HEK293 (cell line): Measurements from ENCODE around the gene NFE2L2.

Experiments
- CTCF ChIA-PET: fragments of 350-600 bp; formaldehyde crosslinking; extraction: SDS; loops from one replicate; lab custom pipeline; 2021; ENCODE audit warnings: antibody characterized with exemption; lab: Yijun Ruan, JAX
- POLR2A ChIA-PET: fragments of 300-600 bp; formaldehyde crosslinking; extraction: SDS; loops from one replicate; lab custom pipeline; 2020; ENCODE audit warnings: antibody characterized with exemption, inconsistent platforms; lab: Yijun Ruan, JAX
- H3K27ac ChIP-seq: fragments of 200-500 bp; sonication (Bioruptor generic); 2 replicates; pipeline ENCODE4 v1.5.1; 2014; ENCODE audit warnings: low read depth, low read length, control low read depth, inconsistent platforms; ENCODE audit errors: extremely low read depth
- H3K36me3 ChIP-seq, 2 experiments: fragments of 200-500 bp in 1 of 2; sonication (Bioruptor generic) in 1 of 2; 1 replicate in 1 of 2; 2 replicates in 1 of 2; pipeline ENCODE4 v1.5.1; 2014 to 2017; ENCODE audit warnings: inconsistent platforms in 2 of 2, low read length in 2 of 2; ENCODE audit not compliant: control insufficient read depth in 2 of 2, insufficient read depth in 1 of 2
- H3K4me1 ChIP-seq: fragments of 200-500 bp; sonication (Bioruptor generic); 2 replicates; pipeline ENCODE4 v1.5.1; 2014; ENCODE audit warnings: mild to moderate bottlenecking, low read length, inconsistent platforms; ENCODE audit not compliant: control insufficient read depth, insufficient read depth
- H3K4me3 ChIP-seq: 2 replicates; pipeline ENCODE4 v1.5.1; 2011; ENCODE audit warnings: low read depth, mild to moderate bottlenecking, control low read depth, low read length, moderate library complexity
- H3K9me3 ChIP-seq: fragments of 200-500 bp; sonication (Bioruptor generic); 2 replicates; pipeline ENCODE4 v1.5.1; 2014; ENCODE audit warnings: low read depth, low read length, inconsistent platforms; ENCODE audit not compliant: control insufficient read depth, insufficient read depth
- BCL11A ChIP-seq: fragments of 450-650 bp; formaldehyde crosslinking; IDR thresholded peaks from 2 replicates; pipeline ENCODE4 v1.5.1; 2016; ENCODE audit warnings: low read depth, missing biosample characterization, missing genetic modification characterization
- BCL11B ChIP-seq: fragments of 450-650 bp; formaldehyde crosslinking; IDR thresholded peaks from 2 replicates; pipeline ENCODE4 v1.5.1; 2016; ENCODE audit warnings: low read depth, missing biosample characterization, missing genetic modification characterization
- GFI1B ChIP-seq: fragments of 450-650 bp; formaldehyde crosslinking; IDR thresholded peaks from 2 replicates; pipeline ENCODE4 v1.5.1; 2016; ENCODE audit warnings: missing biosample characterization, missing genetic modification characterization
- KLF1 ChIP-seq: fragments of 450-650 bp; formaldehyde crosslinking; IDR thresholded peaks from 2 replicates; pipeline ENCODE4 v1.5.1; 2016; ENCODE audit warnings: missing biosample characterization, missing genetic modification characterization
- SETDB1 ChIP-seq: IDR thresholded peaks from one replicate; pipeline ENCODE4 v1.6.1; 2017; ENCODE audit warnings: mild to moderate bottlenecking, low read length, moderate library complexity, mixed read lengths; ENCODE audit not compliant: insufficient read length
- ZEB2 ChIP-seq: fragments of 450-650 bp; formaldehyde crosslinking; IDR thresholded peaks from 2 replicates; pipeline ENCODE4 v1.5.1; 2016; ENCODE audit warnings: missing biosample characterization, missing genetic modification characterization
- ZNF121 ChIP-seq: fragments of 450-650 bp; formaldehyde crosslinking; IDR thresholded peaks from 2 replicates; pipeline ENCODE4 v1.5.1; 2016; ENCODE audit warnings: missing biosample characterization, missing genetic modification characterization
- ZNF354C ChIP-seq: fragments of 450-650 bp; formaldehyde crosslinking; IDR thresholded peaks from 2 replicates; pipeline ENCODE4 v1.5.1; 2016; ENCODE audit warnings: missing biosample characterization, missing genetic modification characterization, low read depth, borderline replicate concordance
- ZNF433 ChIP-seq: fragments of 450-650 bp; formaldehyde crosslinking; IDR thresholded peaks from 2 replicates; pipeline ENCODE4 v1.5.1; 2016; ENCODE audit warnings: missing biosample characterization, missing genetic modification characterization, low read depth
- ZNF544 ChIP-seq: fragments of 450-650 bp; formaldehyde crosslinking; IDR thresholded peaks from 2 replicates; pipeline ENCODE4 v1.5.0; 2017; ENCODE audit warnings: missing biosample characterization, missing genetic modification characterization
- ZNF658 ChIP-seq: fragments of 450-650 bp; formaldehyde crosslinking; IDR thresholded peaks from 2 replicates; pipeline ENCODE4; 2016; ENCODE audit warnings: missing biosample characterization, missing genetic modification characterization
- ZNF664 ChIP-seq: fragments of 450-650 bp; formaldehyde crosslinking; IDR thresholded peaks from 2 replicates; pipeline ENCODE4 v1.5.1; 2016; ENCODE audit warnings: missing biosample characterization, missing genetic modification characterization
- ZNF785 ChIP-seq: fragments of 450-650 bp; formaldehyde crosslinking; IDR thresholded peaks from 2 replicates; pipeline ENCODE4 v1.5.1; 2016; ENCODE audit warnings: missing biosample characterization, missing genetic modification characterization
- TF ChIP-seq, protein P1 (sequence below): fragments of 450-650 bp; formaldehyde crosslinking; IDR thresholded peaks from 2 replicates; pipeline ENCODE4 v1.5.1; 2016; ENCODE audit warnings: missing biosample characterization, missing genetic modification characterization
- TF ChIP-seq, protein P2 (sequence below): fragments of 450-650 bp; formaldehyde crosslinking; IDR thresholded peaks from 2 replicates; pipeline ENCODE4 v1.5.1; 2016; ENCODE audit warnings: missing biosample characterization, missing genetic modification characterization
- TF ChIP-seq, protein P3 (sequence below): fragments of 450-650 bp; formaldehyde crosslinking; IDR thresholded peaks from 2 replicates; pipeline ENCODE4 v1.5.1; 2016; ENCODE audit warnings: missing biosample characterization, missing genetic modification characterization, borderline replicate concordance
- TF ChIP-seq, protein P4 (sequence below): fragments of 450-650 bp; formaldehyde crosslinking; conservative IDR thresholded peaks from 2 replicates; pipeline ENCODE4 v1.5.1; 2016; ENCODE audit warnings: low read depth, missing biosample characterization, missing genetic modification characterization
- TF ChIP-seq, protein P5 (sequence below): fragments of 450-650 bp; formaldehyde crosslinking; IDR thresholded peaks from 2 replicates; pipeline ENCODE4 v1.5.1; 2016; ENCODE audit warnings: missing biosample characterization, missing genetic modification characterization
- TF ChIP-seq, protein P6 (sequence below): fragments of 450-650 bp; formaldehyde crosslinking; IDR thresholded peaks from 2 replicates; pipeline ENCODE4 v1.5.1; 2016; ENCODE audit warnings: missing biosample characterization, missing genetic modification characterization

Gene NFE2L2

DNA sequence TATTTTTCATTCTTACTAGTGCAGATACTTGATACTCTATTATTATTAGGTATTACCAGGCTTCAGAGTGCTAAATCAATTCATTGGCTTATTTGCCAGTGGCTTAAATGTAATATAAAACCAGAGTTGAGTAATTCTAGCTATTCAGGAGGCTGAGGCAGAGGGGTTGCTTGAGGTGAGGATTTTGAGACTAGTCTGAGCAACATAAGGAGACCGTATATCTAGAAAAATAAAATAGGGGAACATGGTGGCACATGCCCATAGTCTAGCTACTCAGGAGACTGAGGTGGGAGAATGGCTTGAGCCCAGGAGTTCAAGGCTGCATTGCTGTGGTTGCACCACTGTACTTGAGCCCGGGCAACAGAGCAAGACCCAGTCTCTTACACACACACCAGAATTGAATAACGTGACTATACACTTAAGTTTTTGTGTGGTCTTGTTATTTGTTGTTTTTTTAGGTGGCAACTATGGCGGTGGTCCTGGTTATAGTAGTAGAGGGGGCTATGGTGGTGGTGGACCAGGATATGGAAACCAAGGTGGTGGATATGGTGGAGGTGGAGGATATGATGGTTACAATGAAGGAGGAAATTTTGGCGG lies 47.2 kb downstream of the NFE2L2 start:
- Histone ChIP-seq H3K36me3 (peaks cover 45 to 86% of the 10 kb centered on the region in 2 experiments), H3K4me1 (no peaks in the 10 kb centered on the region), H3K4me3 (no peak overlapping the region), H3K27ac (no peak overlapping the region), H3K9me3 (no peaks in the 10 kb centered on the region)
- ChIA-PET CTCF (interaction anchor here (0.8 to 0.9 kb wide), 2 partner anchors 69 to 118 kb away, joined by 3 read pairs; no protein-coding TSS in a partner anchor), POLR2A (interaction anchor here (0.9 kb wide), 1 partner anchor 23 kb away, joined by 3 read pairs; no protein-coding TSS in a partner anchor)
- no peak for TF ChIP-seq ZNF658
- TF ChIP-seq KLF1 (tag by site-specific recombination), result no peak
- no peak for TF ChIP-seq BCL11B (tag by site-specific recombination)
- TF ChIP-seq ZNF664 (tag by site-specific recombination), result no peak
- no peak for TF ChIP-seq ZNF433
- TF ChIP-seq, protein P1, sequence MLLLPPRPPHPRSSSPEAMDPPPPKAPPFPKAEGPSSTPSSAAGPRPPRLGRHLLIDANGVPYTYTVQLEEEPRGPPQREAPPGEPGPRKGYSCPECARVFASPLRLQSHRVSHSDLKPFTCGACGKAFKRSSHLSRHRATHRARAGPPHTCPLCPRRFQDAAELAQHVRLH (tag by site-specific recombination), result no peak
- no peak for TF ChIP-seq ZNF544 (tag by site-specific recombination)
- TF ChIP-seq, protein P2, sequence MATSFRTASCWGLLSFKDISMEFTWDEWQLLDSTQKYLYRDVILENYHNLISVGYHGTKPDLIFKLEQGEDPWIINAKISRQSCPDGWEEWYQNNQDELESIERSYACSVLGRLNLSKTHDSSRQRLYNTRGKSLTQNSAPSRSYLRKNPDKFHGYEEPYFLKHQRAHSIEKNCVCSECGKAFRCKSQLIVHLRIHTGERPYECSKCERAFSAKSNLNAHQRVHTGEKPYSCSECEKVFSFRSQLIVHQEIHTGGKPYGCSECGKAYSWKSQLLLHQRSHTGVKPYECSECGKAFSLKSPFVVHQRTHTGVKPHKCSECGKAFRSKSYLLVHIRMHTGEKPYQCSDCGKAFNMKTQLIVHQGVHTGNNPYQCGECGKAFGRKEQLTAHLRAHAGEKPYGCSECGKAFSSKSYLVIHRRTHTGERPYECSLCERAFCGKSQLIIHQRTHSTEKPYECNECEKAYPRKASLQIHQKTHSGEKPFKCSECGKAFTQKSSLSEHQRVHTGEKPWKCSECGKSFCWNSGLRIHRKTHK, result no peak
- TF ChIP-seq GFI1B (tag by site-specific recombination), result no peak
- no peak for TF ChIP-seq ZNF785
- TF ChIP-seq, protein P3, sequence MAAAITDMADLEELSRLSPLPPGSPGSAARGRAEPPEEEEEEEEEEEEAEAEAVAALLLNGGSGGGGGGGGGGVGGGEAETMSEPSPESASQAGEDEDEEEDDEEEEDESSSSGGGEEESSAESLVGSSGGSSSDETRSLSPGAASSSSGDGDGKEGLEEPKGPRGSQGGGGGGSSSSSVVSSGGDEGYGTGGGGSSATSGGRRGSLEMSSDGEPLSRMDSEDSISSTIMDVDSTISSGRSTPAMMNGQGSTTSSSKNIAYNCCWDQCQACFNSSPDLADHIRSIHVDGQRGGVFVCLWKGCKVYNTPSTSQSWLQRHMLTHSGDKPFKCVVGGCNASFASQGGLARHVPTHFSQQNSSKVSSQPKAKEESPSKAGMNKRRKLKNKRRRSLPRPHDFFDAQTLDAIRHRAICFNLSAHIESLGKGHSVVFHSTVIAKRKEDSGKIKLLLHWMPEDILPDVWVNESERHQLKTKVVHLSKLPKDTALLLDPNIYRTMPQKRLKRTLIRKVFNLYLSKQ, result no peak
- TF ChIP-seq, protein P4, sequence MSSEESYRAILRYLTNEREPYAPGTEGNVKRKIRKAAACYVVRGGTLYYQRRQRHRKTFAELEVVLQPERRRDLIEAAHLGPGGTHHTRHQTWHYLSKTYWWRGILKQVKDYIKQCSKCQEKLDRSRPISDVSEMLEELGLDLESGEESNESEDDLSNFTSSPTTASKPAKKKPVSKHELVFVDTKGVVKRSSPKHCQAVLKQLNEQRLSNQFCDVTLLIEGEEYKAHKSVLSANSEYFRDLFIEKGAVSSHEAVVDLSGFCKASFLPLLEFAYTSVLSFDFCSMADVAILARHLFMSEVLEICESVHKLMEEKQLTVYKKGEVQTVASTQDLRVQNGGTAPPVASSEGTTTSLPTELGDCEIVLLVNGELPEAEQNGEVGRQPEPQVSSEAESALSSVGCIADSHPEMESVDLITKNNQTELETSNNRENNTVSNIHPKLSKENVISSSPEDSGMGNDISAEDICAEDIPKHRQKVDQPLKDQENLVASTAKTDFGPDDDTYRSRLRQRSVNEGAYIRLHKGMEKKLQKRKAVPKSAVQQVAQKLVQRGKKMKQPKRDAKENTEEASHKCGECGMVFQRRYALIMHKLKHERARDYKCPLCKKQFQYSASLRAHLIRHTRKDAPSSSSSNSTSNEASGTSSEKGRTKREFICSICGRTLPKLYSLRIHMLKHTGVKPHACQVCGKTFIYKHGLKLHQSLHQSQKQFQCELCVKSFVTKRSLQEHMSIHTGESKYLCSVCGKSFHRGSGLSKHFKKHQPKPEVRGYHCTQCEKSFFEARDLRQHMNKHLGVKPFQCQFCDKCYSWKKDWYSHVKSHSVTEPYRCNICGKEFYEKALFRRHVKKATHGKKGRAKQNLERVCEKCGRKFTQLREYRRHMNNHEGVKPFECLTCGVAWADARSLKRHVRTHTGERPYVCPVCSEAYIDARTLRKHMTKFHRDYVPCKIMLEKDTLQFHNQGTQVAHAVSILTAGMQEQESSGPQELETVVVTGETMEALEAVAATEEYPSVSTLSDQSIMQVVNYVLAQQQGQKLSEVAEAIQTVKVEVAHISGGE (tag by site-specific recombination), result no peak
- TF ChIP-seq SETDB1, result no peak
- TF ChIP-seq ZNF354C, result no peak
- no peak for TF ChIP-seq ZNF121 (tag by site-specific recombination)
- no peak for TF ChIP-seq ZEB2 (tag by site-specific recombination)
- no peak for TF ChIP-seq BCL11A (tag by site-specific recombination)
- TF ChIP-seq, protein P5, sequence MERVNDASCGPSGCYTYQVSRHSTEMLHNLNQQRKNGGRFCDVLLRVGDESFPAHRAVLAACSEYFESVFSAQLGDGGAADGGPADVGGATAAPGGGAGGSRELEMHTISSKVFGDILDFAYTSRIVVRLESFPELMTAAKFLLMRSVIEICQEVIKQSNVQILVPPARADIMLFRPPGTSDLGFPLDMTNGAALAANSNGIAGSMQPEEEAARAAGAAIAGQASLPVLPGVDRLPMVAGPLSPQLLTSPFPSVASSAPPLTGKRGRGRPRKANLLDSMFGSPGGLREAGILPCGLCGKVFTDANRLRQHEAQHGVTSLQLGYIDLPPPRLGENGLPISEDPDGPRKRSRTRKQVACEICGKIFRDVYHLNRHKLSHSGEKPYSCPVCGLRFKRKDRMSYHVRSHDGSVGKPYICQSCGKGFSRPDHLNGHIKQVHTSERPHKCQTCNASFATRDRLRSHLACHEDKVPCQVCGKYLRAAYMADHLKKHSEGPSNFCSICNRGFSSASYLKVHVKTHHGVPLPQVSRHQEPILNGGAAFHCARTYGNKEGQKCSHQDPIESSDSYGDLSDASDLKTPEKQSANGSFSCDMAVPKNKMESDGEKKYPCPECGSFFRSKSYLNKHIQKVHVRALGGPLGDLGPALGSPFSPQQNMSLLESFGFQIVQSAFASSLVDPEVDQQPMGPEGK (tag by site-specific recombination), result no peak
- TF ChIP-seq, protein P6, sequence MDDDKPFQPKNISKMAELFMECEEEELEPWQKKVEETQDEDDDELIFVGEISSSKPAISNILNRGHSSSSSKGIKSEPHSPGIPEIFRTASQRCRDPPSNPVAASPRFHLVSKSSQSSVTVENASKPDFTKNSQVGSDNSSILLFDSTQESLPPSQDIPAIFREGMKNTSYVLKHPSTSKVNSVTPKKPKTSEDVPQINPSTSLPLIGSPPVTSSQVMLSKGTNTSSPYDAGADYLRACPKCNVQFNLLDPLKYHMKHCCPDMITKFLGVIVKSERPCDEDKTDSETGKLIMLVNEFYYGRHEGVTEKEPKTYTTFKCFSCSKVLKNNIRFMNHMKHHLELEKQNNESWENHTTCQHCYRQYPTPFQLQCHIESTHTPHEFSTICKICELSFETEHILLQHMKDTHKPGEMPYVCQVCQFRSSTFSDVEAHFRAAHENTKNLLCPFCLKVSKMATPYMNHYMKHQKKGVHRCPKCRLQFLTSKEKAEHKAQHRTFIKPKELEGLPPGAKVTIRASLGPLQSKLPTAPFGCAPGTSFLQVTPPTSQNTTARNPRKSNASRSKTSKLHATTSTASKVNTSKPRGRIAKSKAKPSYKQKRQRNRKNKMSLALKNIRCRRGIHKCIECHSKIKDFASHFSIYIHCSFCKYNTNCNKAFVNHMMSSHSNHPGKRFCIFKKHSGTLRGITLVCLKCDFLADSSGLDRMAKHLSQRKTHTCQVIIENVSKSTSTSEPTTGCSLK, result no peak
